Ovary (tissue), 3 donors: Measurements from ENCODE around the gene HUWE1.

Experiments
- CTCF ChIP-seq, 3 donors: fragments of 450-650 bp in 2 of 3; fragments of 200-600 bp in 1 of 3; IDR thresholded peaks; one replicate each; pipeline versions ENCODE4 v1.5.1 to v1.8.0; 2016 to 2022; ENCODE audit warnings: antibody characterized with exemption in 3 of 3, mild to moderate bottlenecking in 1 of 3
- POLR2A ChIP-seq: fragments of 450-650 bp; IDR thresholded peaks from one replicate; pipeline ENCODE4 v1.6.1; 2017; ENCODE audit warnings: antibody characterized with exemption, mild to moderate bottlenecking, moderate library complexity
- donor health status: DM: no; HTN: no; CAD: no.

DNA sequence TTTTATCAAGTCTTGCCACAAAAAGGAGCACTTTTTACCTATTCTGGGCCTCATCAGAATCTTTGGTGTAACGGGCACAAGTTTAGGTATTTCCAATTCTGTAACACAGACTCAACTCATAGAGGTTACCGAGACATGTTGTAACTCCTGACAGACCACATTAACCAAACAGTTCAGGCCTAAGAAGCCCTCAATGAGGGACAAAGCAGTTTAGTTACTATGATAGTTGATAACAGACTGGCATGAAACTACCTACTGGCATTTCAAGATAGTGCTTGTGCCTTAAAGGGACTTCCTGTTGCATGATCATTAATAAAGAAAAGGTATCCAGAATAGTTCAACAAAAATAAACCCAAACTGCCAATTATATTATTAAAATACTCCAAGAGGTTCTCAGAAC is 64.1 kb downstream of the HUWE1 start:
- TF ChIP-seq POLR2A (no peak), CTCF (IDR thresholded peaks at IDR 0.05) (no peak)
